GM18517 (cell line): ENCODE data around the gene SPC24.
"Not testable (repeated sequence)": the region's sequence is repeated elsewhere in the genome, so short reads cannot be mapped to it uniquely, and the experiment has no call there.

Source experiments
- ATAC-seq: cut with Tn5 transposase; IDR thresholded peaks from one replicate; pipeline ENCODE4 v1.9.1; 2021; ENCODE audit warnings: mild to moderate bottlenecking, moderate library complexity; ENCODE audit not compliant: unreplicated experiment

Gene SPC24

GRCh38 chr19:11131471-11131870, 24.1 kb downstream of the SPC24 start:
- ATAC-seq = no peak

- no peak for ATAC-seq
Measured at GRCh38 chr19:11130824-11131455, 24.6 kb downstream of the SPC24 start.

DNA sequence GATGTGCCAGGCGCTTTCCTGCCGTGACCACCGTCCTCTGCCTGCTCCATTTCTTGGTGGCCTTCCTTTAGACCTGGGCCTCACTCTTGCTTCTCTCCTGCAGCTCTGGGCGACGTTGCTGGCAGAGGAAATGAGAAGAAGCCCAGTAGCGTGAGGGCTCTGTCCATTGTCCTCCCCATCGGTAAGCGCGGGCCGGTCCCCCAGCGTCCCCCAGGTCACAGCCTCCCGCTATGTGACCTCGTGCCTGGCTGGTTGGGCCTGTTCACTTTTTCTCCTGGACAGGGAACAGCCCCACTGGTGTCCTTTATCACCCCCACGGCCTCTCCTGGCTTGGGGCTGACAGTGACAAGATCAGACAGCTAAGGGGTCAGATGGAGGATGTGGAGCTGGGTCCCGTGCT, 27.7 kb downstream of the SPC24 start:
- no peak for ATAC-seq

DNA sequence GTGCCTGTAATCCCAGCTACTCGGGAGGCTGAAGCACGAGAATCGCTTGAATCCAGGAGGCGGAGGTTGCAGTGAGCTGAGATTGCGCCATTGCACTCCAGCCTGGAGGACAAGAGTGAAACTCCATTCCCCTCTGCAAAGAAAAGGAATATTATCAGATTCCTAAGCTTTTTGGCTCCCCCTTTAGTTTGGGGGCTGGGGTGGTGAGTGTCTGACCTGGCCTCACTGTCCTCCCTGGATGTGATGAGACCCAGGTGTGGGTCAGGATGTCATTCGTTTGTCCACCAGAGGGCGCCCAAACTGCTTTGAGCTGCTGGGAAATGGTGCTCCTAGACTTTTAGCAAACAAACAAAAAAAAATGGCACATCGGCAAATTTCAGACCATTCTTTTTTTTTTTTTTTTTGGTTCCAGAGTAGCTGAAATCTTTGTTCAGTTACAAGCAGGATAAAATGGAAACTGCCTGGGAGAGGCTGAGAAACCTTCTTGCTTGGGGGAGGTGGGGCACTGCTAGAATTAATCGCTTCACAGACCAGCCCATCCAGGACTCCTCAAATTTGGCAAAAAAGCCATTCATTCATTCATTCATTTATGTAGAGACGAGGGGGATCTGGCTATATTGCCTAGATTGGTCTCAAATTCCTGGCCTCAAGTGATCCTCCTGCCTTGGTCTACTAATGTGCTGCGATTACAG, 29.4 kb downstream of the SPC24 start:
- ATAC-seq = no peak

- not testable (repeated sequence) for ATAC-seq
Measured at GRCh38 chr19:11124157-11124556, 31.4 kb downstream of the SPC24 start.

DNA sequence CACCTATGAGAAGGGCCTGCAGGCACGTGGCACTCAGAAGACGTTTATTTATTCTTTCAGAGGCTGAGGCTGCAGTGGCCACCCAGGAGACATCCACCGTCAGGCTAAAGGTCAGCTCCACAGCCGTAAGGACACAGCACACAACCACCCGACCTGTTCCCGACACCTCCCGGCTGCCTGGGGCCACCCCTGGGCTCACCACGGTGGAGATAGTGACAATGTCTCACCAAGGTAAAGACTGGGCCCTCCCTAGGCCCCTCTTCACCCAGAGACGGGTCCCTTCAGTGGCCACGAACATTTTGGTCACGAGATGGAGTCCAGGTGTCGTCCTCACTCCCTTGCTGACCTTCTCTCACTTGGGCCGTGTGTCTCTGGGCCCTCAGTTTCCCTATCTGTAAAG, 32.5 kb downstream of the SPC24 start:
- no peak for ATAC-seq

- ATAC-seq = not testable (repeated sequence)
Measured at GRCh38 chr19:11121963-11122362, 33.6 kb downstream of the SPC24 start.

DNA sequence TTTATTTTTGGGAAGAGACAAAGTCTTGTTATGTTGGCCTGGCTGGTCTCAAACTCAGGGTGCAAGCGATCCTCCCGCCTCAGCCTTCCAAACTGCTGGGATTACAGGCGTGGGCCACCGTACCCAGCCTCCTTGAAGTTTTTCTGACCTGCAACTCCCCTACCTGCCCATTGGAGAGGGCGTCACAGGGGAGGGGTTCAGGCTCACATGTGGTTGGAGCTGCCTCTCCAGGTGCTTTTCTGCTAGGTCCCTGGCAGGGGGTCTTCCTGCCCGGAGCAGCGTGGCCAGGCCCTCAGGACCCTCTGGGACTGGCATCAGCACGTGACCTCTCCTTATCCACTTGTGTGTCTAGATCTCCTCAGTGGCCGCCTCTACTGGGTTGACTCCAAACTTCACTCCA, 39.1 kb downstream of the SPC24 start:
- no peak for ATAC-seq

DNA sequence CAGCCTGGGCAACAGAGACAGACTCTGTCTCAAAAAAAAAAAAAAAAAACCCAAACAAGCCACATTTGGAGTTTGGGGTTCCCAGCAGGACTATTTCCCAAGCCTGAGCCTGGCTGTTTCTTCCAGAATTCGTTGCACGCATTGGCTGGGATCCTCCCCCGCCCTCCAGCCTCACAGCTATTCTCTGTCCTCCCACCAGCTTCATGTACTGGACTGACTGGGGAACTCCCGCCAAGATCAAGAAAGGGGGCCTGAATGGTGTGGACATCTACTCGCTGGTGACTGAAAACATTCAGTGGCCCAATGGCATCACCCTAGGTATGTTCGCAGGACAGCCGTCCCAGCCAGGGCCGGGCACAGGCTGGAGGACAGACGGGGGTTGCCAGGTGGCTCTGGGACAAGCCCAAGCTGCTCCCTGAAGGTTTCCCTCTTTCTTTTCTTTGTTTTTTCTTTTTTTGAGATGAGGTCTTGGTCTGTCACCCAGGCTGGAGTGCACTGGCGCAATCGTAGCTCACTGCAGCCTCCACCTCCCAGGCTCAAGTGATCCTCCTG, 39.6 kb downstream of the SPC24 start:
- no peak for ATAC-seq

DNA sequence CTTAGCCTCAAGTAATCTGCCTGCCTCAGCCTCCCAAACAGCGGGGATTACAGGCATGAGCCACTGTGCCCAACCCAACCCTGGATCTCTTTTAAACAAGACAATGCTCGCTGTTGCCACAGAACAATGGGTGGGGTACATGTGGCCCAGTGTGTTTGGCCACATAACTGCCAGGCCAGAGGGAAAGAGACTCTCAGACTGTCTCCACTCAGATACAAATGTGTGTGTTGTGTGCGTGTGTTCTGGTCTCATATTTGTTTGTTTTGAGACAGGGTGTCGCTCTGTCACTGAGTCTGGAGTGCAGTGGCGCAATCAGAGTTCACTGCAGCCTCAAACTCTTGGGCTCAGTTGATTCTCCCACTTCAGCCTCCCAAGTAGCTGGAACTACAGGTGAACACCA, 40.5 kb downstream of the SPC24 start:
- no peak for ATAC-seq

GRCh38 chr19:11113140-11113708, 42.4 kb downstream of the SPC24 start:
- ATAC-seq = no peak

- ATAC-seq = no peak
Measured at GRCh38 chr19:11111771-11112144, 43.8 kb downstream of the SPC24 start.

DNA sequence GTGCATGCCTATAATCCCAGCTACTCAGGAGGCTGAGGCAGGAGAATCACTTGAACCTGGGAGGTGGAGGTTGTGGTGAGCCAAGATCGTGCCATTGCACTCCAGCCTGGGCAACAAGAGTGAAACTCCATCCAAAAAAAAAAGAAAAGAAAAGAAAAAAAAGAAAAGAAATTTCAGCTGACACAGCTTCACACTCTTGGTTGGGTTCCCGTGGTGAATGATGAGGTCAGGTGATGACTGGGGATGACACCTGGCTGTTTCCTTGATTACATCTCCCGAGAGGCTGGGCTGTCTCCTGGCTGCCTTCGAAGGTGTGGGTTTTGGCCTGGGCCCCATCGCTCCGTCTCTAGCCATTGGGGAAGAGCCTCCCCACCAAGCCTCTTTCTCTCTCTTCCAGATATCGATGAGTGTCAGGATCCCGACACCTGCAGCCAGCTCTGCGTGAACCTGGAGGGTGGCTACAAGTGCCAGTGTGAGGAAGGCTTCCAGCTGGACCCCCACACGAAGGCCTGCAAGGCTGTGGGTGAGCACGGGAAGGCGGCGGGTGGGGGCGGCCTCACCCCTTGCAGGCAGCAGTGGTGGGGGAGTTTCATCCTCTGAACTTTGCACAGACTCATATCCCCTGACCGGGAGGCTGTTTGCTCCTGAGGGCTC, 44.3 kb downstream of the SPC24 start:
- no peak for ATAC-seq

GRCh38 chr19:11108746-11109145, 46.8 kb downstream of the SPC24 start:
- no peak for ATAC-seq

GRCh38 chr19:11106477-11106876, 49.1 kb downstream of the SPC24 start:
- no peak for ATAC-seq

- ATAC-seq = no peak
Measured at GRCh38 chr19:11105014-11105636, 50.5 kb downstream of the SPC24 start.

GRCh38 chr19:11103667-11104066, 51.9 kb downstream of the SPC24 start:
- ATAC-seq = not testable (repeated sequence)

- ATAC-seq = no peak
Measured at GRCh38 chr19:11102944-11103343, 52.6 kb downstream of the SPC24 start.

DNA sequence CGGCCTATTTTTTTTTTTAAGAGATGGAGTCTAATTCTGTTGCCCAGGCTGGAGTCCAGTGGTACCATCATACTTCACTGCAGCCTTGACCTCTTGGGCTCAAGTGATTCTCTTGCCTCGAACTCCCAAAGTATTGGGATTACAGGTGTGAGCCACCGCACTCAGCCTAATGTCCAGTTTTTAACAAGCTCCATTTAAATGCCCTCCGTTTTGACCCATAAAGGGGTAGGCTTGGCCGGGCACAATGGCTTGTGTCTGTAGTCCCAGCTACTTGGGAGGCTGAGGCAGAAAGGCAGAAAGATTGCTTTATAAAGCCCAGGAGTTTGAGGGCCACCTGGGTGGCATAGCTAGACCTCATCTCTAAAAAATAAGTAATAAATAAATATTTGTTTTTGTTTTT, 54.5 kb downstream of the SPC24 start:
- ATAC-seq = no peak

- no peak for ATAC-seq
Measured at GRCh38 chr19:11100049-11100448, 55.5 kb downstream of the SPC24 start.

DNA sequence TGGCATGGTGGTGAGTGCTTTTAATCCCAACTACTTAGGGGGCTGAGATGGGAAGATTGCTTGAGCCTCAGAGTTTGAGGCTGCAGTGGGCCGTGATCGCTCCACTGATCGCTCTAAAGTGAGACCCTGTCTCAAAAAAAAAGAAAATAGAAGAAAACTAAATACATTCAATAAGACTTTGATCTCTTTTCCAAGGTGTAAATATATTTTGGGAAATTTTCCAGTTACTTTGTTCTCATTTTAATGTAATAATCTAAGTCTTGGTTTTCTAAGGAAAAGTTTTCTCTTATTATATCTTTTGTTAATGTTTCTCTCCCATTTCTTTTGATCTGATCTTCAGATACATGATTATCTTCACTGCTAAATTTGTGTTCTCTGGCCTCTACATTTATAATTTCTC, 56.7 kb downstream of the SPC24 start:
- ATAC-seq = no peak
